Activated CD8-positive, alpha-beta T cell treated with anti-CD3 and anti-CD28 coated beads for 36 hours (primary cell): ENCODE results near the gene NANOS2. TPM values are rescaled to one million over a fixed set of nuclear protein-coding genes. Genes with fewer than 3 reads are reported as not detected.

Source experiments
- ATAC-seq: fragments of 200-7000 bp; cut with Tn5 transposase; one replicate; pipeline ENCODE4 v1.10.0; 2021; ENCODE audit warnings: mild to moderate bottlenecking, moderate library complexity
- CTCF ChIA-PET: fragments of 350-600 bp; sonication (Branson Sonifier 250); formaldehyde crosslinking; loops from one replicate; lab custom pipeline; 2021; ENCODE audit warnings: antibody characterized with exemption; lab: Charles Lee
- POLR2A ChIA-PET: fragments of 350-600 bp; sonication (Branson Sonifier 250); formaldehyde crosslinking; loops from one replicate; lab custom pipeline; 2021; ENCODE audit warnings: antibody characterized with exemption; lab: Charles Lee
- DNase-seq: peaks from one replicate; pipeline ENCODE4 v3.0.0-alpha.2; 2020
- H3K27ac Mint-ChIP-seq: one replicate; pipeline ENCODE4 v1.8.0; 2021; ENCODE audit warnings: mild to moderate bottlenecking, mixed read lengths
- H3K27me3 Mint-ChIP-seq: one replicate; pipeline ENCODE4 v1.8.0; 2021; ENCODE audit warnings: mixed read lengths
- H3K36me3 Mint-ChIP-seq: one replicate; pipeline ENCODE4 v1.8.0; 2021; ENCODE audit warnings: low read depth, mixed read lengths
- H3K4me1 Mint-ChIP-seq: one replicate; pipeline ENCODE4 v1.8.0; 2021; ENCODE audit warnings: low read depth, mixed read lengths
- H3K4me3 Mint-ChIP-seq: one replicate; pipeline ENCODE4 v1.8.0; 2021; ENCODE audit warnings: mild to moderate bottlenecking, moderate library complexity, mixed read lengths
- H3K9me3 Mint-ChIP-seq: one replicate; pipeline ENCODE4 v1.8.0; 2021; ENCODE audit warnings: mixed read lengths
- CTCF ChIP-seq: fragments of 200-600 bp; IDR thresholded peaks from one replicate; pipeline ENCODE4 v1.8.0; 2022; ENCODE audit warnings: antibody characterized with exemption, mild to moderate bottlenecking
- intact Hi-C: fragments of 100-400 bp; cut with micrococcal nuclease; formaldehyde crosslinking; loops from one replicate; pipeline ENCODE4 v1.10.0; 2022
- total RNA-seq, 2 experiments: library from RNA; stranded (reverse); gene quantifications; one replicate each; pipeline ENCODE4 v1.2.3, GENCODE V29; 2021

The NANOS2 gene
- total RNA-seq, 2 experiments from 2014 or later, result not detected

DNA sequence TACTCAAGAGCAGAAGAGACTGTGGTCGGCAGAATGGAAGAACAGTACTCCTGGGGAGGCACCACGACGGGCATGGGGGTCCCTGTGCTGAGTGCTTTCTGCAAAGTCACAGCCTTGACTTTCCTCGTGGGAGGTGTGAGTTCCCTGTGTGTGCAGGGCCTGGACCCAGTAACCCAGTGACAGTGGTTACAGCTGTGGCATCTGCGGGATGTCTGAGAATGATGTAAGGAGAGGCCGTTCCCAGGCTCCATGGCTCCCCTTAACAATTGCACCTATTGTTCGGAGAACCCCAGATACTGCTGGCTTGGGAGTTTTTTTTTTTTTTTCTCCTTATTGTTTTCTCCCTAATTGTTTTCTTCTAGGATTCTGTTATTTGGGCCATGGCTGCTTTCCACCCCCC lies 5.1 kb upstream of the NANOS2 start:
- CTCF ChIA-PET, result interaction anchor here (1.2 kb wide), 1 partner anchor 17 kb away, joined by 3 read pairs; the partner anchor contains the start of gene MYPOP
- Mint-ChIP-seq H3K4me1 (peaks cover 12% of the 10 kb centered on the region), H3K27ac (no peak overlapping the region), H3K4me3 (no peak overlapping the region), H3K36me3 (no peaks in the 10 kb centered on the region), H3K9me3 (no peaks in the 10 kb centered on the region), H3K27me3 (peaks cover 9% of the 10 kb centered on the region)
- TF ChIP-seq CTCF, result no peak
- intact Hi-C loops, result no loop called here
- DNase-seq, result peak; percentile 22
- no peak for ATAC-seq
- POLR2A ChIA-PET, result interaction anchor here (1.6 kb wide), 1 partner anchor 17 kb away, joined by 7 read pairs; the partner anchor contains the start of gene MYPOP

GRCh38 chr19:45918721-45919120 lies 4.1 kb upstream of the NANOS2 start:
- peaks cover 9% of the 10 kb centered on the region for H3K27me3 Mint-ChIP-seq
- no peak for TF ChIP-seq CTCF
- no peak for ATAC-seq
- intact Hi-C loops, result no loop called here
- no peaks in the 10 kb centered on the region for H3K9me3 Mint-ChIP-seq
- POLR2A ChIA-PET, result no interaction called here
- CTCF ChIA-PET, result interaction anchor here (1.2 kb wide), 1 partner anchor 16 kb away, joined by 3 read pairs; the partner anchor contains the start of gene MYPOP
- H3K4me1 Mint-ChIP-seq, result peaks cover 12% of the 10 kb centered on the region
- no peak overlapping the region for H3K27ac Mint-ChIP-seq
- H3K36me3 Mint-ChIP-seq, result no peaks in the 10 kb centered on the region
- no peak overlapping the region for H3K4me3 Mint-ChIP-seq
- no peak for DNase-seq

DNA sequence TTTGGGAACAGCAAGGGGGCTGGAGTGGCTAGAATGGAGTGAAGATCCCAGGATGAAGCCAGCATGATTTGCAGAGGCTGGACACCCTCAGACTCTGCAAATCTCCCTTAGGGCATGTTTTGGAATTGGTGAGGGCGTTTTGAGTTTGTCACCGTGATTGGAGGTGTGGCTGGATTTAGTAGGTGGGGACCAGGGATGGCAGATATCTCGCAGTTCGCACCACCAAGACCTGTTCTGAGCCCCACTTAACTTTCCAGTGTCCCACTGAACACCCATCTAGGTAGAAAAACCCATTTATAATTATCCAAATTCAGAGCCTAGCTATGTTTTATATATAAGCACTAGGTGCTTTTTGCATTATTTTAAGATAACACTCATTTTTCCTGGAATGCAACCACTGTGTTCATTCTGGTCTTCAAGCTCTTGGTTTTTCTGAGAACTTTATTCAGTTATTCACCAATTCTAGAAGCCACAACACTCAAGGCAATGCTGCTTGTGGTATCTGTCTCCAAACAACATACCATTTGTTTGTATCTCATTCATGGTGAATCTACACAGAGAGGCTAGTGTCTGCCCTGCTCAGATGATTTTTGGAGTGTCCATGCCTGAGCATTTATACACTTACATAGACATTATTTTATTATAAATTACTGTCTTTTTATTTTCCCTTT lies 3.0 kb upstream of the NANOS2 start:
- DNase-seq, result peak; percentile 40
- Mint-ChIP-seq H3K4me1 (peaks cover 12% of the 10 kb centered on the region), H3K9me3 (no peaks in the 10 kb centered on the region), H3K36me3 (no peaks in the 10 kb centered on the region), H3K27me3 (peaks cover 18% of the 10 kb centered on the region), H3K27ac (peak overlapping the region; percentile 52), H3K4me3 (no peak overlapping the region)
- no peak for TF ChIP-seq CTCF
- ATAC-seq, result peak; percentile 63
- ChIA-PET POLR2A (interaction anchor here (0.6 to 1.0 kb wide), 2 partner anchors 57 to 165 kb away, joined by 3 read pairs; no protein-coding TSS in a partner anchor), CTCF (interaction anchor here (1.3 kb wide), 1 partner anchor 54 kb away, joined by 3 read pairs; no protein-coding TSS in a partner anchor)
- intact Hi-C loops, result no loop called here

GRCh38 chr19:45911291-45911690 lies 3.3 kb downstream of the NANOS2 start:
- POLR2A ChIA-PET, result no interaction called here
- no peak for TF ChIP-seq CTCF
- Mint-ChIP-seq H3K36me3 (no peaks in the 10 kb centered on the region), H3K27ac (no peak overlapping the region), H3K27me3 (peaks cover 18% of the 10 kb centered on the region), H3K9me3 (no peaks in the 10 kb centered on the region), H3K4me3 (no peak overlapping the region), H3K4me1 (no peaks in the 10 kb centered on the region)
- DNase-seq (no peak), ATAC-seq (no peak)
- intact Hi-C loops, result no loop called here
- CTCF ChIA-PET, result interaction anchor here (1.3 kb wide), 1 partner anchor 8 kb away, joined by 3 read pairs; no protein-coding TSS in a partner anchor

GRCh38 chr19:45908956-45909355 lies 5.6 kb downstream of the NANOS2 start:
- ChIA-PET POLR2A (no interaction called here), CTCF (no interaction called here)
- DNase-seq, result no peak
- H3K36me3 Mint-ChIP-seq, result no peaks in the 10 kb centered on the region
- H3K27ac Mint-ChIP-seq, result no peak overlapping the region
- no peaks in the 10 kb centered on the region for H3K4me1 Mint-ChIP-seq
- peaks cover 16% of the 10 kb centered on the region for H3K27me3 Mint-ChIP-seq
- H3K4me3 Mint-ChIP-seq, result no peak overlapping the region
- no peaks in the 10 kb centered on the region for H3K9me3 Mint-ChIP-seq
- no peak for TF ChIP-seq CTCF
- intact Hi-C loops, result no loop called here
- no peak for ATAC-seq
